ENCODE measurements around the gene SLC28A1.

DNA sequence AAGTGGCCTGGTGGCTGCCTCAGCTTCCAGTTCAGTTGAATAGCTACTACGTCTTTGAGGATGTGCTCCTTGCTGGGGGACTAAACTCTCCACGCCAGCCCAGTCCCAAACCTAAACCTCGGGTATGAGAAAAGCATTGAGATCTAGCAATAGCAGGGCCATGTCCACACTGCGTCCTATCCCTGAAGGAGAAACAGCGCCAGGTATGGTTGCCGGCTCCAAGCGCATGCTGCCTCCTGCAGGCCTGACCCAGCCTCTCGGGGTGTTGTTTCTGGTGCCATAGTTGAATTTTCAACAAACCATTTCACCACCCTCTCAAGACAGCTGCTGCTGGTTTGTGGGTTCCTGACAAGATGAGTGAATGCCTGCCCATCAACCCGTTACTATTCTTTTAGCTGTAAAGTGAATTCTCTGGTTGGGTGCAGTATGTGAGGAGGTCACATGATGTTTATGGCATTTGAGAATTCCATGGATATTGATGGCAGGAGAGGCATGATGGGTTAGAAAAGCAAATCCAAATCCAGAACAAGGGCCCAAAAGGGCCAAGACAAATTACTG, 13.0 kb upstream of the SLC28A1 start:
- TF ChIP-seq, protein P1, sequence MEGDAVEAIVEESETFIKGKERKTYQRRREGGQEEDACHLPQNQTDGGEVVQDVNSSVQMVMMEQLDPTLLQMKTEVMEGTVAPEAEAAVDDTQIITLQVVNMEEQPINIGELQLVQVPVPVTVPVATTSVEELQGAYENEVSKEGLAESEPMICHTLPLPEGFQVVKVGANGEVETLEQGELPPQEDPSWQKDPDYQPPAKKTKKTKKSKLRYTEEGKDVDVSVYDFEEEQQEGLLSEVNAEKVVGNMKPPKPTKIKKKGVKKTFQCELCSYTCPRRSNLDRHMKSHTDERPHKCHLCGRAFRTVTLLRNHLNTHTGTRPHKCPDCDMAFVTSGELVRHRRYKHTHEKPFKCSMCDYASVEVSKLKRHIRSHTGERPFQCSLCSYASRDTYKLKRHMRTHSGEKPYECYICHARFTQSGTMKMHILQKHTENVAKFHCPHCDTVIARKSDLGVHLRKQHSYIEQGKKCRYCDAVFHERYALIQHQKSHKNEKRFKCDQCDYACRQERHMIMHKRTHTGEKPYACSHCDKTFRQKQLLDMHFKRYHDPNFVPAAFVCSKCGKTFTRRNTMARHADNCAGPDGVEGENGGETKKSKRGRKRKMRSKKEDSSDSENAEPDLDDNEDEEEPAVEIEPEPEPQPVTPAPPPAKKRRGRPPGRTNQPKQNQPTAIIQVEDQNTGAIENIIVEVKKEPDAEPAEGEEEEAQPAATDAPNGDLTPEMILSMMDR (IDR thresholded peaks at IDR 0.05) = 0 out of 2 replicates have a peak, but pooled peaks have one; percentile 9
- TF ChIP-seq ZFX (IDR thresholded peaks at IDR 0.05; ENCODE audit: borderline replicate concordance) = no peak

All from 22Rv1 (cell line).